K562 (cell line): ENCODE measurements around the gene CNNM3. TPM values are rescaled to one million over a fixed set of nuclear protein-coding genes. Genes with fewer than 3 reads are reported as not detected.
A peak's percentile ranks its signal among the peaks of the same experiment; 100 is the strongest.

Experiments used
- ASH1L ChIP-seq: fragments of 450-650 bp; IDR thresholded peaks from 2 replicates; pipeline ENCODE4 v1.6.1; 2018; ENCODE audit warnings: borderline replicate concordance, mild to moderate bottlenecking, low read depth; ENCODE audit not compliant: partially characterized antibody
- CHD1 ChIP-seq: fragments of 200-600 bp; sonication (generic); IDR thresholded peaks from one replicate; pipeline ENCODE4 v1.6.1; 2012; ENCODE audit warnings: mild to moderate bottlenecking, moderate library complexity, low read length, inconsistent platforms
- DPF2 ChIP-seq: fragments of 450-650 bp; IDR thresholded peaks from 2 replicates; pipeline ENCODE4 v1.6.1; 2016
- FOXJ2 ChIP-seq: fragments of 200-800 bp; sonication (Bioruptor generic); IDR thresholded peaks from 2 replicates; pipeline ENCODE4 v1.6.1; 2016; ENCODE audit warnings: missing genetic modification characterization, missing compliant biosample characterization
- HDAC1 ChIP-seq, 2 experiments: fragments of 450-650 bp; IDR thresholded peaks; 2 replicates each; pipeline ENCODE4 v1.6.1; 2016 to 2017; ENCODE audit warnings: inconsistent platforms in 1 of 2, mild to moderate bottlenecking in 1 of 2, moderate library complexity in 1 of 2
- HDGF ChIP-seq: fragments of 450-650 bp; IDR thresholded peaks from 2 replicates; pipeline ENCODE4 v1.6.1; 2016
- HMBOX1 ChIP-seq: sonication (generic); IDR thresholded peaks from 2 replicates; pipeline ENCODE4 v1.6.1; 2016
- HNRNPH1 ChIP-seq: fragments of 200-400 bp; formaldehyde crosslinking; optimal IDR thresholded peaks from 2 replicates; pipeline ENCODE3; 2017; ENCODE audit warnings: low read depth, mild to moderate bottlenecking, low read length, moderate library complexity
- MAFK ChIP-seq: IDR thresholded peaks from 2 replicates; pipeline ENCODE4 v1.6.1; 2011; ENCODE audit warnings: low read length, improper control_type of control experiment
- MAZ ChIP-seq, 2 experiments: fragments of 450-650 bp in 1 of 2; sonication (generic) in 1 of 2; formaldehyde crosslinking; IDR thresholded peaks in 1 of 2; conservative IDR thresholded peaks in 1 of 2; 2 replicates each; pipeline versions ENCODE4 v1.4.0 to v1.5.0; 2020; ENCODE audit warnings: mild to moderate bottlenecking in 1 of 2, missing genetic modification reagents in 1 of 2
- NEUROD1 ChIP-seq: fragments of 150-350 bp; IDR thresholded peaks from 2 replicates; pipeline ENCODE4 v1.6.1; 2014; ENCODE audit warnings: borderline replicate concordance, low read length, low read depth; ENCODE audit not compliant: partially characterized antibody
- PML ChIP-seq: IDR thresholded peaks from 2 replicates; pipeline ENCODE4 v1.6.1; 2012; ENCODE audit warnings: low read length, inconsistent platforms
- POLR2AphosphoS2 ChIP-seq: IDR thresholded peaks from 2 replicates; pipeline ENCODE4 v1.6.1; 2012; ENCODE audit warnings: low read length, improper control_type of control experiment
- PPARD ChIP-seq: fragments of 250-450 bp; sonication (Bioruptor Pico); IDR thresholded peaks from 2 replicates; pipeline ENCODE4 v1.8.0; 2022; ENCODE audit warnings: inconsistent platforms, mild to moderate bottlenecking, moderate library complexity
- SIN3A ChIP-seq, 2 experiments: fragments of 150-350 bp in 1 of 2; IDR thresholded peaks; 2 replicates each; pipeline ENCODE4 v1.6.1; 2011 to 2016; ENCODE audit warnings: borderline replicate concordance in 2 of 2, low read depth in 2 of 2, low read length in 2 of 2, mild to moderate bottlenecking in 2 of 2, moderate library complexity in 2 of 2; ENCODE audit not compliant: control insufficient read depth in 1 of 2
- SRSF3 ChIP-seq: fragments of 200-400 bp; formaldehyde crosslinking; IDR thresholded peaks from 2 replicates; pipeline ENCODE4 v1.6.1; 2016; ENCODE audit warnings: mild to moderate bottlenecking, low read length, moderate library complexity; ENCODE audit not compliant: insufficient read depth
- TAF9B ChIP-seq: fragments of 450-650 bp; IDR thresholded peaks from 2 replicates; pipeline ENCODE4 v1.6.1; 2018; ENCODE audit warnings: mild to moderate bottlenecking; ENCODE audit not compliant: partially characterized antibody
- ZNF174 ChIP-seq: fragments of 250-450 bp; sonication (Bioruptor Pico); IDR thresholded peaks from 2 replicates; pipeline ENCODE4 v1.4.0; 2020; ENCODE audit warnings: mild to moderate bottlenecking
- ZNF3 ChIP-seq: fragments of 250-450 bp; sonication (Bioruptor Pico); IDR thresholded peaks from 2 replicates; pipeline ENCODE4 v1.5.0; 2021; ENCODE audit warnings: mild to moderate bottlenecking, moderate library complexity
- ZNF436 ChIP-seq: fragments of 250-450, 450-650 bp; sonication (Bioruptor Pico); formaldehyde crosslinking; IDR thresholded peaks from 2 replicates; pipeline ENCODE4 v1.7.0; 2020; ENCODE audit warnings: mild to moderate bottlenecking
- polyA plus RNA-seq, 8 experiments: library from polyadenylated mRNA; depleted of rRNA in 4 of 8; stranded (reverse) in 5 of 8; unstranded in 3 of 8; fragments of >200 nt; fragmentation: Nextera tagmentation in 2 of 8; fragmentation: Illumina TruSeq in 1 of 8; extraction: Ambion mirVana in 2 of 8; extraction: Trizol in 1 of 8; gene quantifications; 2 replicates each; pipeline versions ENCODE4 v1.2.1 to v1.2.3, GENCODE V29; 2011 to 2014; ENCODE audit warnings: inconsistent platforms in 1 of 8, missing spikeins in 1 of 8
- total RNA-seq, 7 experiments: library from RNA; depleted of rRNA in 6 of 7; stranded (reverse); fragments of >200 nt in 6 of 7; fragmentation: Illumina TruSeq in 2 of 7; extraction: Trizol in 2 of 7; gene quantifications; 2 replicates each; pipeline versions ENCODE4 v1.2.1 to v1.2.3, GENCODE V29; 2011 to 2021; ENCODE audit warnings: low replicate concordance in 1 of 7
- TF ChIP-seq, protein P1 (sequence below): sonication (generic); formaldehyde crosslinking; IDR thresholded peaks from 2 replicates; pipeline ENCODE4 v1.8.0; 2022; ENCODE audit warnings: mild to moderate bottlenecking, missing genetic modification reagents
- TF ChIP-seq, protein P2 (sequence below): fragments of 450-650 bp; IDR thresholded peaks from 2 replicates; pipeline ENCODE4 v1.6.1; 2016; ENCODE audit warnings: borderline replicate concordance

CNNM3 gene
- total and polyA plus RNA-seq, 9 of the 15 experiments (the other 6 are each of a cell fraction or from before 2014, with no cell fraction given), result 1.4 to 16.9 (median 6.5) TPM

DNA sequence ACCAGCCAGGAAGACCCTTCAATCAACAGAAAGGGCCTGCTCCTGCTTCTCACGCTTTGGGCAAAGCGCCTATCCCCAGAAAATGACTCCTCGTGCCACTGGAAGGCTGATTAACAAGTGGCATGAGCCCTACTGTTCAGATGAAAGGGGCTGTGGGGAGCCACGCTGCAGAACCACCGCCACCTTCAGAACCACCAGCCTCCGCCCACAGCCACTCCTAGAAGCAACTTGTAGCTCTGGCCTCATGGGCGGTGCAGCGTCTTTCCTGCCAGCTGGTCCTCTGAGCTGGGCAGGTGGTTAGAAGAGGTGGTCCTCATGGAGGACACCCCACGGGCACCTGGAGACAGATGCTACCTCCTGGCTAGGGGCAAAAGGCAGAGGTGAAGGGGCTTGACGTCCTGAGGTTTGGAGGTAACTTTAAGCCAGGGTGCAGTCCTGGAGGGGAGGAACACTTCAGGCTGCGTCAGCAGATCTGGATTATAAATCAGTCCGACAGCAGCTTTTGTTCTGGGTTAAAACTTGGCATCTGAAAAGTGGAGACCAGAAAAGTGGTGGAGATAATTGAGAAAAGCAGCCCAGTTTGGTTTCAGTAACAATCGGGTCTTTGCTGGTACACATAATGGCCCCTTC is 54.7 kb downstream of the CNNM3 start (continued):
- TF ChIP-seq MAZ (CRISPR knock-in tag; conservative IDR thresholded peaks at IDR 0.05 in 1 of 2, IDR thresholded peaks at IDR 0.05 in 1 of 2), result peak in 1 of 2 experiments; percentile 21; a peak in 2 of 4 replicates
- TF ChIP-seq HMBOX1, result no peak
- TF ChIP-seq HNRNPH1, result no peak
- TF ChIP-seq, protein P1, sequence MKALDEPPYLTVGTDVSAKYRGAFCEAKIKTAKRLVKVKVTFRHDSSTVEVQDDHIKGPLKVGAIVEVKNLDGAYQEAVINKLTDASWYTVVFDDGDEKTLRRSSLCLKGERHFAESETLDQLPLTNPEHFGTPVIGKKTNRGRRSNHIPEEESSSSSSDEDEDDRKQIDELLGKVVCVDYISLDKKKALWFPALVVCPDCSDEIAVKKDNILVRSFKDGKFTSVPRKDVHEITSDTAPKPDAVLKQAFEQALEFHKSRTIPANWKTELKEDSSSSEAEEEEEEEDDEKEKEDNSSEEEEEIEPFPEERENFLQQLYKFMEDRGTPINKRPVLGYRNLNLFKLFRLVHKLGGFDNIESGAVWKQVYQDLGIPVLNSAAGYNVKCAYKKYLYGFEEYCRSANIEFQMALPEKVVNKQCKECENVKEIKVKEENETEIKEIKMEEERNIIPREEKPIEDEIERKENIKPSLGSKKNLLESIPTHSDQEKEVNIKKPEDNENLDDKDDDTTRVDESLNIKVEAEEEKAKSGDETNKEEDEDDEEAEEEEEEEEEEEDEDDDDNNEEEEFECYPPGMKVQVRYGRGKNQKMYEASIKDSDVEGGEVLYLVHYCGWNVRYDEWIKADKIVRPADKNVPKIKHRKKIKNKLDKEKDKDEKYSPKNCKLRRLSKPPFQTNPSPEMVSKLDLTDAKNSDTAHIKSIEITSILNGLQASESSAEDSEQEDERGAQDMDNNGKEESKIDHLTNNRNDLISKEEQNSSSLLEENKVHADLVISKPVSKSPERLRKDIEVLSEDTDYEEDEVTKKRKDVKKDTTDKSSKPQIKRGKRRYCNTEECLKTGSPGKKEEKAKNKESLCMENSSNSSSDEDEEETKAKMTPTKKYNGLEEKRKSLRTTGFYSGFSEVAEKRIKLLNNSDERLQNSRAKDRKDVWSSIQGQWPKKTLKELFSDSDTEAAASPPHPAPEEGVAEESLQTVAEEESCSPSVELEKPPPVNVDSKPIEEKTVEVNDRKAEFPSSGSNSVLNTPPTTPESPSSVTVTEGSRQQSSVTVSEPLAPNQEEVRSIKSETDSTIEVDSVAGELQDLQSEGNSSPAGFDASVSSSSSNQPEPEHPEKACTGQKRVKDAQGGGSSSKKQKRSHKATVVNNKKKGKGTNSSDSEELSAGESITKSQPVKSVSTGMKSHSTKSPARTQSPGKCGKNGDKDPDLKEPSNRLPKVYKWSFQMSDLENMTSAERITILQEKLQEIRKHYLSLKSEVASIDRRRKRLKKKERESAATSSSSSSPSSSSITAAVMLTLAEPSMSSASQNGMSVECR, result peak; percentile 58; the same call in 1 of the 2 replicates
- TF ChIP-seq MAFK, result peak; percentile 81
- no peak for TF ChIP-seq TAF9B
- TF ChIP-seq PML, result no peak
- TF ChIP-seq ASH1L, result no peak
- TF ChIP-seq ZNF3 (CRISPR knock-in tag), result no peak
- TF ChIP-seq PPARD (CRISPR knock-in tag), result no peak
- peak; percentile 45 for TF ChIP-seq DPF2
- no peak for TF ChIP-seq FOXJ2 (tag)
- TF ChIP-seq POLR2AphosphoS2, result peak; percentile 63
- peak; percentile 51; the same call in 1 of the 2 replicates for TF ChIP-seq HDGF
- TF ChIP-seq HDAC1 (IDR thresholded peaks at IDR 0.05), result peak in 1 of 2 experiments; percentile 51; a peak in 2 of 4 replicates
- TF ChIP-seq NEUROD1, result no peak
- no peak for TF ChIP-seq ZNF174 (CRISPR knock-in tag)
- no peak for TF ChIP-seq SRSF3
- TF ChIP-seq ZNF436, result no peak
- TF ChIP-seq, protein P2, sequence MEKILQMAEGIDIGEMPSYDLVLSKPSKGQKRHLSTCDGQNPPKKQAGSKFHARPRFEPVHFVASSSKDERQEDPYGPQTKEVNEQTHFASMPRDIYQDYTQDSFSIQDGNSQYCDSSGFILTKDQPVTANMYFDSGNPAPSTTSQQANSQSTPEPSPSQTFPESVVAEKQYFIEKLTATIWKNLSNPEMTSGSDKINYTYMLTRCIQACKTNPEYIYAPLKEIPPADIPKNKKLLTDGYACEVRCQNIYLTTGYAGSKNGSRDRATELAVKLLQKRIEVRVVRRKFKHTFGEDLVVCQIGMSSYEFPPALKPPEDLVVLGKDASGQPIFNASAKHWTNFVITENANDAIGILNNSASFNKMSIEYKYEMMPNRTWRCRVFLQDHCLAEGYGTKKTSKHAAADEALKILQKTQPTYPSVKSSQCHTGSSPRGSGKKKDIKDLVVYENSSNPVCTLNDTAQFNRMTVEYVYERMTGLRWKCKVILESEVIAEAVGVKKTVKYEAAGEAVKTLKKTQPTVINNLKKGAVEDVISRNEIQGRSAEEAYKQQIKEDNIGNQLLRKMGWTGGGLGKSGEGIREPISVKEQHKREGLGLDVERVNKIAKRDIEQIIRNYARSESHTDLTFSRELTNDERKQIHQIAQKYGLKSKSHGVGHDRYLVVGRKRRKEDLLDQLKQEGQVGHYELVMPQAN, result peak; percentile 68; the same call in 1 of the 2 replicates
- TF ChIP-seq SIN3A (IDR thresholded peaks at IDR 0.05; ENCODE audit: borderline replicate concordance in 2 of 2, control insufficient read depth in 1 of 2, low read depth in 2 of 2, low read length in 2 of 2), result peak in 1 of 2 experiments; percentile 45; a peak in 1 of 4 replicates
- TF ChIP-seq CHD1, result peak; percentile 31
